ENCODE results near the gene ARHGAP26. TPM values are rescaled to one million over a fixed set of nuclear protein-coding genes. Genes with fewer than 3 reads are reported as not detected.

Gene ARHGAP26
- total and polyA plus RNA-seq, 2 of the 4 experiments (the other 2 are of a cell fraction): 0.54 to 0.56 TPM

GRCh38 chr5:142997591-142997990 lies 227.4 kb downstream of the ARHGAP26 start:
- Histone ChIP-seq H3K4me1 (ENCODE audit: control insufficient read depth, insufficient read depth, low read length) (peaks cover 6% of the 10 kb centered on the region), H3K4ac (ENCODE audit: low read depth, low read length) (no peak overlapping the region), H3K9ac (ENCODE audit: low read depth, low read length) (no peak overlapping the region), H4K20me1 (ENCODE audit: insufficient read depth, low read length) (no peaks in the 10 kb centered on the region), H3K4me3 (ENCODE audit: insufficient read depth, low read depth, low read length) (no peak overlapping the region), H3K56ac (ENCODE audit: extremely low read depth, insufficient read depth, low read length) (no peak overlapping the region), H4K5ac (ENCODE audit: low read depth, low read length) (no peak overlapping the region), H3K9me1 (ENCODE audit: insufficient read depth, low read length) (peaks cover 7% of the 10 kb centered on the region), H3K27me3 (ENCODE audit: control insufficient read depth, insufficient read depth, low read length) (no peaks in the 10 kb centered on the region), H3K27ac (ENCODE audit: insufficient read depth, low read length) (no peak overlapping the region), H2AFZ (replicated peaks; ENCODE audit: low read length, poor library complexity) (no peak overlapping the region), H4K91ac (ENCODE audit: insufficient read depth, low read depth, low read length) (no peak overlapping the region), H3K4me2 (ENCODE audit: low read depth, low read length) (no peak overlapping the region), H2BK15ac (ENCODE audit: low read depth, low read length) (no peak overlapping the region), H2BK20ac (ENCODE audit: low read depth, low read length) (no peak overlapping the region), H2BK120ac (ENCODE audit: low read depth, low read length) (no peak overlapping the region), H2AK9ac (replicated peaks; ENCODE audit: low read depth, low read length, poor library complexity) (no peak overlapping the region), H3K36me3 (ENCODE audit: control insufficient read depth, insufficient read depth, low read length) (no peaks in the 10 kb centered on the region), H3K23ac (ENCODE audit: low read depth, low read length) (no peak overlapping the region), H3K9me3 (ENCODE audit: control insufficient read depth, insufficient read depth, low read length) (no peaks in the 10 kb centered on the region), H3K79me1 (ENCODE audit: low read depth in 1 of 2, low read length in 2 of 2) (no peaks in the 10 kb centered on the region), H2AK5ac (ENCODE audit: low read depth, low read length) (no peak overlapping the region), H3K14ac (replicated peaks; ENCODE audit: low read depth, low read length) (no peak overlapping the region), H2BK5ac (ENCODE audit: low read depth, low read length, poor library complexity, severe bottlenecking) (no peak overlapping the region), H3K18ac (ENCODE audit: low read depth, low read length) (no peak overlapping the region), H4K8ac (ENCODE audit: low read depth in 2 of 2, low read length in 2 of 2) (no peak overlapping the region)
- no TSS peak for BruUV-seq (replicated peaks)
- dilution Hi-C loops (cut with HindIII; ENCODE audit: low sequenced_read_pairs, unreplicated experiment) (no loop called here), in situ Hi-C loops (cut with MboI; ENCODE audit: low sequenced_read_pairs) (no loop called here), intact Hi-C loops (cut with micrococcal nuclease) (no loop called here)
- DNase-seq (no peak), ATAC-seq (ENCODE audit: low read depth) (no peak)
- POLR2A ChIA-PET (ENCODE audit: unreplicated experiment): no interaction called here
- CTCF ChIA-PET: no interaction called here
- no CpG with 5 or more reads among the region's 1 CpG for WGBS, 2 experiments (ENCODE audit: extremely low coverage in 2 of 2, insufficient read length in 1 of 2)
- TF ChIP-seq FOS (IDR thresholded peaks at IDR 0.05; ENCODE audit: low read depth, low read length): no peak
- TF ChIP-seq RCOR1 (IDR thresholded peaks at IDR 0.05; ENCODE audit: insufficient replicate concordance, low read length): no peak
- no peak for TF ChIP-seq RAD21 (IDR thresholded peaks at IDR 0.05; ENCODE audit: low read length)
- TF ChIP-seq, protein P1, sequence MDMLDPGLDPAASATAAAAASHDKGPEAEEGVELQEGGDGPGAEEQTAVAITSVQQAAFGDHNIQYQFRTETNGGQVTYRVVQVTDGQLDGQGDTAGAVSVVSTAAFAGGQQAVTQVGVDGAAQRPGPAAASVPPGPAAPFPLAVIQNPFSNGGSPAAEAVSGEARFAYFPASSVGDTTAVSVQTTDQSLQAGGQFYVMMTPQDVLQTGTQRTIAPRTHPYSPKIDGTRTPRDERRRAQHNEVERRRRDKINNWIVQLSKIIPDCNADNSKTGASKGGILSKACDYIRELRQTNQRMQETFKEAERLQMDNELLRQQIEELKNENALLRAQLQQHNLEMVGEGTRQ (IDR thresholded peaks at IDR 0.05; ENCODE audit: low read depth, low read length): no peak
- TF ChIP-seq ELK1 (IDR thresholded peaks at IDR 0.05; ENCODE audit: borderline replicate concordance, low read depth, low read length): no peak
- TF ChIP-seq BHLHE40 (IDR thresholded peaks at IDR 0.05; ENCODE audit: low read depth, low read length): no peak
- no peak for TF ChIP-seq MXI1 (IDR thresholded peaks at IDR 0.05; ENCODE audit: borderline replicate concordance, low read depth, low read length)
